B cell (primary cell): ENCODE measurements around the gene RNF38. TPM values are rescaled to one million over a fixed set of nuclear protein-coding genes. Genes with fewer than 3 reads are reported as not detected.

Source experiments
- ATAC-seq: fragments of 200-7000 bp; cut with Tn5 transposase; one replicate; pipeline ENCODE4 v1.10.0; 2021; ENCODE audit warnings: low read depth, mild to moderate bottlenecking, moderate number of reproducible peaks, moderate library complexity
- CTCF ChIA-PET: fragments of 350-600 bp; sonication (Branson Sonifier 250); formaldehyde crosslinking; loops from one replicate; lab custom pipeline; 2021; ENCODE audit warnings: antibody characterized with exemption, inconsistent platforms; lab: Charles Lee
- POLR2A ChIA-PET: fragments of 350-600 bp; sonication (Branson Sonifier 250); formaldehyde crosslinking; loops from one replicate; lab custom pipeline; 2021; ENCODE audit warnings: antibody characterized with exemption; lab: Charles Lee
- DNase-seq: peaks from one replicate; pipeline ENCODE4 v3.0.0; 2013
- H2AFZ ChIP-seq: 2 replicates; pipeline ENCODE4 v1.6.1; 2012; ENCODE audit warnings: mild to moderate bottlenecking, low read depth, low read length; ENCODE audit not compliant: insufficient read depth, poor library complexity, severe bottlenecking
- H3K27ac ChIP-seq, 2 donors: 1 replicate in 1 of 2; 2 replicates in 1 of 2; pipeline ENCODE4 v1.5.1; 2012 to 2013; ENCODE audit warnings: low read length in 2 of 2, mild to moderate bottlenecking in 2 of 2, moderate library complexity in 1 of 2
- H3K27me3 ChIP-seq, 4 experiments: fragments of 200-600 bp in 1 of 4; sonication (generic) in 1 of 4; replicated peaks in 1 of 4; 1 replicate in 2 of 4; 2 replicates in 2 of 4; pipeline versions ENCODE4 v1.6.1 to v1.7.0; 2013 to 2016; ENCODE audit warnings: low read length in 3 of 4, mild to moderate bottlenecking in 2 of 4, mixed read lengths in 1 of 4, moderate library complexity in 1 of 4; ENCODE audit not compliant: insufficient read depth in 4 of 4, control insufficient read depth in 3 of 4; ENCODE audit errors: control extremely low read depth in 1 of 4
- H3K36me3 ChIP-seq, 2 experiments: replicated peaks in 1 of 2; 1 replicate in 1 of 2; 2 replicates in 1 of 2; pipeline versions ENCODE4 v1.6.1 to v1.7.1; 2013; ENCODE audit warnings: low read length in 1 of 2; ENCODE audit not compliant: insufficient read depth in 2 of 2, control insufficient read depth in 1 of 2; ENCODE audit errors: control extremely low read depth in 1 of 2, extremely low read depth in 1 of 2
- H3K4me1 ChIP-seq, 2 donors: fragments of 200-600 bp in 1 of 2; sonication (generic) in 1 of 2; 1 replicate in 1 of 2; 2 replicates in 1 of 2; pipeline versions ENCODE4 v1.5.1 to v1.6.1; 2013 to 2017; ENCODE audit warnings: low read length in 2 of 2; ENCODE audit not compliant: control insufficient read depth in 2 of 2, insufficient read depth in 2 of 2
- H3K4me2 ChIP-seq: replicated peaks from 2 replicates; pipeline ENCODE3; 2012; ENCODE audit warnings: mild to moderate bottlenecking, low read depth, low read length; ENCODE audit not compliant: poor library complexity, severe bottlenecking
- H3K4me3 ChIP-seq, 5 experiments: fragments of 200-600 bp in 1 of 5; sonication (generic) in 1 of 5; 1 replicate in 3 of 5; 2 replicates in 2 of 5; pipeline versions ENCODE4 v1.5.1 to v1.7.0; 2011 to 2016; ENCODE audit warnings: low read length in 4 of 5, mild to moderate bottlenecking in 4 of 5, low read depth in 2 of 5, control low read depth in 1 of 5, moderate library complexity in 1 of 5; ENCODE audit not compliant: insufficient read depth in 1 of 5; ENCODE audit errors: control extremely low read depth in 1 of 5, extremely low read depth in 1 of 5
- H3K79me2 ChIP-seq: fragments of 200-600 bp; sonication (generic); one replicate; pipeline ENCODE4 v1.6.0; 2016; ENCODE audit warnings: low read length; ENCODE audit not compliant: control insufficient read depth, insufficient read depth
- H3K9ac ChIP-seq: fragments of 200-600 bp; sonication (generic); 2 replicates; pipeline ENCODE4 v1.6.1; 2017; ENCODE audit warnings: mild to moderate bottlenecking, low read length, moderate library complexity
- H3K9me3 ChIP-seq, 3 donors: one replicate each; pipeline versions ENCODE4 v1.6.1 to v1.7.1; 2013; ENCODE audit warnings: low read length in 2 of 3; ENCODE audit not compliant: control insufficient read depth in 2 of 3, insufficient read depth in 1 of 3; ENCODE audit errors: control extremely low read depth in 1 of 3
- H4K20me1 ChIP-seq: 2 replicates; pipeline ENCODE4 v1.6.0; 2012; ENCODE audit warnings: mild to moderate bottlenecking, low read length; ENCODE audit not compliant: insufficient read depth, control insufficient read depth, poor library complexity, severe bottlenecking
- H3K27ac Mint-ChIP-seq: one replicate; pipeline ENCODE4 v1.8.0; 2021; ENCODE audit warnings: mixed read lengths
- H3K27me3 Mint-ChIP-seq: one replicate; pipeline ENCODE4 v1.8.0; 2021; ENCODE audit warnings: mixed read lengths
- H3K4me1 Mint-ChIP-seq: one replicate; pipeline ENCODE4 v1.8.0; 2021; ENCODE audit warnings: mixed read lengths
- H3K4me3 Mint-ChIP-seq: one replicate; pipeline ENCODE4 v1.8.0; 2021; ENCODE audit warnings: mixed read lengths
- H3K9me3 Mint-ChIP-seq: one replicate; pipeline ENCODE4 v1.8.0; 2022; ENCODE audit warnings: mixed read lengths; ENCODE audit not compliant: insufficient read depth
- CTCF ChIP-seq: fragments of 200-600 bp; IDR thresholded peaks from one replicate; pipeline ENCODE4 v1.8.0; 2022; ENCODE audit warnings: antibody characterized with exemption, mild to moderate bottlenecking
- EZH2 ChIP-seq: IDR thresholded peaks from 2 replicates; pipeline ENCODE4 v1.6.1; 2012; ENCODE audit warnings: borderline replicate concordance, low read depth, mild to moderate bottlenecking, moderate library complexity, low read length; ENCODE audit not compliant: insufficient read depth, poor library complexity, severe bottlenecking
- WGBS: methylation state at CpG from one replicate; pipeline ENCODE4 v1.1.5; 2013; ENCODE audit warnings: missing lambda C conversion rate; ENCODE audit not compliant: insufficient coverage; 5-methylcytosine and 5-hydroxymethylcytosine counted together
- intact Hi-C: fragments of 100-400 bp; cut with micrococcal nuclease; formaldehyde crosslinking; loops from one replicate; pipeline ENCODE4 v1.10.0; 2022
- polyA plus RNA-seq: library from polyadenylated mRNA; depleted of rRNA; stranded (reverse); fragments of >200 nt; gene quantifications from 2 replicates; pipeline ENCODE4 v1.2.3, GENCODE V29; 2012
- total RNA-seq, 2 donors: library from RNA; stranded (reverse); fragments of 120-200 nt in 1 of 2; gene quantifications; 1 replicate in 1 of 2; 2 replicates in 1 of 2; pipeline versions ENCODE4 v1.2.3 to v1.2.4, GENCODE V29; 2013 to 2022

The RNF38 gene
- total and polyA plus RNA-seq, 2 donors (not counting 1 experiment from before 2014, with no cell fraction given), result 25.2 to 81.6 TPM

GRCh38 chr9:36345103-36345846 is 54.8 kb downstream of the RNF38 start:
- no peak overlapping the region for H3K9ac ChIP-seq
- Mint-ChIP-seq H3K4me1 (no peaks in the 10 kb centered on the region), H3K4me3 (no peak overlapping the region), H3K27me3 (no peaks in the 10 kb centered on the region), H3K9me3 (no peaks in the 10 kb centered on the region), H3K27ac (no peak overlapping the region)
- no peak overlapping the region for H2AFZ ChIP-seq
- H3K4me2 ChIP-seq, result no peak overlapping the region
- ChIA-PET CTCF (interaction anchor here (0.6 to 0.9 kb wide), 3 partner anchors 17 to 1202 kb away, joined by 3 to 5 read pairs (median 3); no protein-coding TSS in a partner anchor), POLR2A (no interaction called here)
- no peaks in the 10 kb centered on the region for H3K4me1 ChIP-seq
- H3K4me3 ChIP-seq, result no peak overlapping the region
- H3K27ac ChIP-seq, result no peak overlapping the region
- H3K79me2 ChIP-seq, result no peaks in the 10 kb centered on the region
- no peaks in the 10 kb centered on the region for H3K27me3 ChIP-seq
- H3K36me3 ChIP-seq, result peaks cover 15 to 77% of the 10 kb centered on the region in 2 experiments
- no peaks in the 10 kb centered on the region for H3K9me3 ChIP-seq
- intact Hi-C loops, result no loop called here
- ATAC-seq (no peak), DNase-seq (no peak)
- whole genome bisulfite sequencing, result 100% methylated on average over 1 of the region's 6 CpGs
- TF ChIP-seq EZH2 (no peak), CTCF (no peak)
- no peaks in the 10 kb centered on the region for H4K20me1 ChIP-seq

GRCh38 chr9:36341936-36342577 is 58.0 kb downstream of the RNF38 start:
- TF ChIP-seq CTCF, result no peak
- no peak for TF ChIP-seq EZH2
- H3K4me3 Mint-ChIP-seq, result no peak overlapping the region
- no peaks in the 10 kb centered on the region for H3K79me2 ChIP-seq

More at GRCh38 chr9:36341936-36342577, 58.0 kb downstream of the RNF38 start:
- Histone ChIP-seq H3K9ac (no peak overlapping the region), H2AFZ (no peak overlapping the region), H3K27me3 (no peaks in the 10 kb centered on the region), H3K4me3 (no peak overlapping the region), H3K36me3 (peaks cover 7 to 78% of the 10 kb centered on the region in 2 experiments), H3K4me1 (no peaks in the 10 kb centered on the region), H4K20me1 (no peaks in the 10 kb centered on the region), H3K4me2 (no peak overlapping the region), H3K9me3 (no peaks in the 10 kb centered on the region), H3K27ac (no peak overlapping the region)
- Mint-ChIP-seq H3K27me3 (no peaks in the 10 kb centered on the region), H3K4me1 (no peaks in the 10 kb centered on the region), H3K27ac (no peak overlapping the region), H3K9me3 (no peaks in the 10 kb centered on the region)
- DNase-seq (no peak), ATAC-seq (no peak)
- intact Hi-C loops, result no loop called here
- CTCF ChIA-PET, result interaction anchor here (1.6 to 2.2 kb wide), 2 partner anchors 12 to 13 kb away, joined by 3 to 6 read pairs; no protein-coding TSS in a partner anchor
- POLR2A ChIA-PET, result no interaction called here
- WGBS, result no CpG with 5 or more reads among the region's 3 CpGs
